IMR-90 (cell line): ENCODE measurements around the gene CEACAM6. TPM values are rescaled to one million over a fixed set of nuclear protein-coding genes. Genes with fewer than 3 reads are reported as not detected.

Source experiments
- ATAC-seq: fragments of 200-7000 bp; cut with Tn5 transposase; 2 replicates; pipeline ENCODE4 v1.9.1; 2020; ENCODE audit warnings: low read depth, mild to moderate bottlenecking, moderate library complexity
- BruUV-seq: library from RNA; stranded (reverse); fragments of 400-500 nt; replicated peaks from 2 replicates; lab custom pipeline; 2021; lab: Mats Ljungman, UMichigan
- CTCF ChIA-PET: fragments of 300-600 bp; formaldehyde crosslinking; extraction: SDS; loops from one replicate; lab custom pipeline; 2021; ENCODE audit warnings: antibody characterized with exemption; lab: Yijun Ruan, JAX
- POLR2A ChIA-PET: fragments of 300-600 bp; sonication (Branson Sonifier 250); formaldehyde crosslinking; loops from one replicate; lab custom pipeline; 2022; ENCODE audit warnings: antibody characterized with exemption; ENCODE audit not compliant: unreplicated experiment; lab: Charles Lee
- DNase-seq: peaks from one replicate; pipeline ENCODE4 v3.0.0; 2013
- H2AFZ ChIP-seq: replicated peaks from 2 replicates; pipeline ENCODE3; 2013; ENCODE audit warnings: low read length, mild to moderate bottlenecking; ENCODE audit not compliant: poor library complexity
- H2AK5ac ChIP-seq: 2 replicates; pipeline ENCODE4 v1.6.1; 2013; ENCODE audit warnings: low read depth, low read length, inconsistent platforms
- H2AK9ac ChIP-seq: replicated peaks from 2 replicates; pipeline ENCODE3; 2013; ENCODE audit warnings: mild to moderate bottlenecking, low read depth, low read length, moderate library complexity; ENCODE audit not compliant: poor library complexity
- H2BK120ac ChIP-seq: 2 replicates; pipeline ENCODE4 v1.6.1; 2013; ENCODE audit warnings: low read depth, low read length, inconsistent platforms
- H2BK15ac ChIP-seq: 3 replicates; pipeline ENCODE4 v1.6.1; 2013; ENCODE audit warnings: low read depth, low read length, inconsistent platforms
- H2BK20ac ChIP-seq: 2 replicates; pipeline ENCODE4 v1.6.1; 2013; ENCODE audit warnings: low read depth, mild to moderate bottlenecking, inconsistent platforms, low read length, moderate library complexity
- H2BK5ac ChIP-seq: 2 replicates; pipeline ENCODE4 v1.6.1; 2013; ENCODE audit warnings: mild to moderate bottlenecking, low read depth, low read length, inconsistent platforms; ENCODE audit not compliant: poor library complexity, severe bottlenecking
- H3K14ac ChIP-seq: replicated peaks from 2 replicates; pipeline ENCODE4 v1.6.1; 2013; ENCODE audit warnings: low read depth, low read length, inconsistent platforms
- H3K18ac ChIP-seq: 2 replicates; pipeline ENCODE4 v1.6.1; 2013; ENCODE audit warnings: low read depth, low read length, control low read depth
- H3K23ac ChIP-seq: 2 replicates; pipeline ENCODE4 v1.6.1; 2013; ENCODE audit warnings: low read depth, low read length, inconsistent platforms
- H3K27ac ChIP-seq: 2 replicates; pipeline ENCODE4 v1.5.1; 2013; ENCODE audit warnings: mild to moderate bottlenecking, control low read depth, low read length; ENCODE audit not compliant: insufficient read depth
- H3K27me3 ChIP-seq: 2 replicates; pipeline ENCODE4 v1.6.1; 2013; ENCODE audit warnings: low read length; ENCODE audit not compliant: control insufficient read depth, insufficient read depth
- H3K36me3 ChIP-seq: 2 replicates; pipeline ENCODE4 v1.6.1; 2013; ENCODE audit warnings: low read length, mixed read lengths; ENCODE audit not compliant: control insufficient read depth, insufficient read depth
- H3K4ac ChIP-seq: 2 replicates; pipeline ENCODE4 v1.6.1; 2013; ENCODE audit warnings: low read depth, low read length, inconsistent platforms
- H3K4me1 ChIP-seq: 2 replicates; pipeline ENCODE4 v1.6.1; 2013; ENCODE audit warnings: low read length, mixed read lengths; ENCODE audit not compliant: control insufficient read depth, insufficient read depth
- H3K4me2 ChIP-seq: 2 replicates; pipeline ENCODE4 v1.6.1; 2013; ENCODE audit warnings: low read depth, mild to moderate bottlenecking, control low read depth, low read length, moderate library complexity
- H3K4me3 ChIP-seq: 2 replicates; pipeline ENCODE4 v1.5.1; 2013; ENCODE audit warnings: low read depth, mild to moderate bottlenecking, control low read depth, low read length, moderate library complexity; ENCODE audit not compliant: insufficient read depth
- H3K56ac ChIP-seq: 2 replicates; pipeline ENCODE4 v1.6.1; 2013; ENCODE audit warnings: low read length, inconsistent platforms; ENCODE audit not compliant: insufficient read depth; ENCODE audit errors: extremely low read depth
- H3K79me1 ChIP-seq, 2 experiments: 2 replicates each; pipeline ENCODE4 v1.6.1; 2013; ENCODE audit warnings: low read length in 2 of 2, inconsistent platforms in 1 of 2, low read depth in 1 of 2
- H3K9ac ChIP-seq: 2 replicates; pipeline ENCODE4 v1.6.1; 2013; ENCODE audit warnings: low read depth, low read length, control low read depth
- H3K9me1 ChIP-seq: 2 replicates; pipeline ENCODE4 v1.6.1; 2013; ENCODE audit warnings: low read length, inconsistent platforms; ENCODE audit not compliant: insufficient read depth
- H3K9me3 ChIP-seq: 2 replicates; pipeline ENCODE4 v1.6.1; 2013; ENCODE audit warnings: low read length; ENCODE audit not compliant: control insufficient read depth, insufficient read depth
- H4K20me1 ChIP-seq: 2 replicates; pipeline ENCODE4 v1.6.1; 2013; ENCODE audit warnings: low read length, inconsistent platforms; ENCODE audit not compliant: insufficient read depth
- H4K5ac ChIP-seq: 2 replicates; pipeline ENCODE4 v1.6.1; 2013; ENCODE audit warnings: mild to moderate bottlenecking, low read depth, low read length, control low read depth
- H4K8ac ChIP-seq, 2 experiments: 2 replicates each; pipeline ENCODE4 v1.6.1; 2013; ENCODE audit warnings: low read depth in 2 of 2, low read length in 2 of 2, control low read depth in 1 of 2, inconsistent platforms in 1 of 2
- H4K91ac ChIP-seq: 2 replicates; pipeline ENCODE4 v1.6.1; 2013; ENCODE audit warnings: low read depth, low read length, inconsistent platforms; ENCODE audit not compliant: insufficient read depth
- USF2 ChIP-seq: fragments of 150-350 bp; IDR thresholded peaks from 2 replicates; pipeline ENCODE4 v1.6.1; 2017; ENCODE audit warnings: mild to moderate bottlenecking, antibody characterized with exemption, low read length, low read depth
- WGBS, 2 experiments: methylation state at CpG; one replicate each; pipeline versions ENCODE4 v1.1.5 to v1.1.7; 2013; ENCODE audit warnings: missing lambda C conversion rate in 2 of 2; ENCODE audit not compliant: insufficient read length in 1 of 2; ENCODE audit errors: extremely low coverage in 2 of 2; 5-methylcytosine and 5-hydroxymethylcytosine counted together
- dilution Hi-C: fragments of 300-500 bp; cut with HindIII; formaldehyde crosslinking; loops from one replicate; pipeline ENCODE4 v1.14.3; 2018; ENCODE audit warnings: low sequenced_read_pairs; ENCODE audit not compliant: unreplicated experiment
- in situ Hi-C: fragments of 300-500 bp; cut with MboI; formaldehyde crosslinking; loops from 3 replicates; pipeline ENCODE4 v1.14.3; 2019; ENCODE audit warnings: low sequenced_read_pairs, inconsistent platforms, mixed read lengths
- intact Hi-C: fragments of 100-400 bp; cut with micrococcal nuclease; formaldehyde crosslinking; loops from 2 replicates; pipeline ENCODE4 v1.10.0; 2022
- polyA plus RNA-seq, 3 experiments: library from polyadenylated mRNA; depleted of rRNA; stranded (reverse); fragments of >200 nt; gene quantifications; 2 replicates each; pipeline ENCODE4 v1.2.3, GENCODE V29; 2012; ENCODE audit warnings: low replicate concordance in 1 of 3
- total RNA-seq: library from RNA; depleted of rRNA; stranded (reverse); fragments of >200 nt; gene quantifications from 2 replicates; pipeline ENCODE4 v1.2.3, GENCODE V29; 2012

Gene CEACAM6
- total and polyA plus RNA-seq, 2 of the 4 experiments (the other 2 are of a cell fraction) = not detected

- no peak for TF ChIP-seq USF2
- 0% methylated on average over 1 of the region's 4 CpGs; no CpG with 5 or more reads in 1 of the 2 experiments for WGBS, 2 experiments
- CTCF ChIA-PET = no interaction called here
- Histone ChIP-seq H3K27ac (no peak overlapping the region), H2AK5ac (no peak overlapping the region), H3K9me1 (no peaks in the 10 kb centered on the region), H4K5ac (no peak overlapping the region), H4K91ac (no peak overlapping the region), H4K20me1 (no peaks in the 10 kb centered on the region), H2BK20ac (no peak overlapping the region), H2AK9ac (no peak overlapping the region), H3K18ac (no peak overlapping the region), H2BK15ac (no peak overlapping the region), H3K4me2 (no peak overlapping the region), H3K27me3 (no peaks in the 10 kb centered on the region), H3K14ac (no peak overlapping the region), H2BK120ac (no peak overlapping the region), H3K9me3 (no peaks in the 10 kb centered on the region), H4K8ac (no peak overlapping the region), H3K4me1 (no peaks in the 10 kb centered on the region), H3K9ac (no peak overlapping the region), H3K79me1 (no peaks in the 10 kb centered on the region), H2AFZ (no peak overlapping the region), H3K36me3 (no peaks in the 10 kb centered on the region), H3K4me3 (no peak overlapping the region), H3K56ac (no peak overlapping the region), H3K23ac (no peak overlapping the region), H2BK5ac (no peak overlapping the region), H3K4ac (no peak overlapping the region)
- intact Hi-C loops (no loop called here), in situ Hi-C loops (no loop called here), dilution Hi-C loops (no loop called here)
- no TSS peak for BruUV-seq
- POLR2A ChIA-PET = interaction anchor here (0.5 kb wide), 1 partner anchor 1617 kb away, joined by 3 read pairs; no protein-coding TSS in a partner anchor
- DNase-seq (no peak), ATAC-seq (no peak)
These were observed 55.0 kb downstream of the CEACAM6 start for GRCh38 chr19:41810301-41810700.
